ENCODE results near the gene VCAN. TPM values are rescaled to one million over a fixed set of nuclear protein-coding genes. Genes with fewer than 3 reads are reported as not detected.

Gene VCAN
- total and polyA plus RNA-seq, 2 of the 4 experiments (the other 2 are of a cell fraction), result 45.3 to 158 TPM

GRCh38 chr5:83595217-83595616 is 123.7 kb downstream of the VCAN start:
- no peak overlapping the region for H3K18ac ChIP-seq (ENCODE audit: low read depth, low read length)
- H3K9ac ChIP-seq (ENCODE audit: low read depth, low read length), result no peak overlapping the region
- 100% methylated on average over 1 of the region's 3 CpGs; no CpG with 5 or more reads in 1 of the 2 experiments for WGBS, 2 experiments (ENCODE audit: extremely low coverage in 2 of 2, insufficient read length in 1 of 2)
- BruUV-seq (replicated peaks), result no TSS peak
- no peak overlapping the region for H2BK120ac ChIP-seq (ENCODE audit: low read depth, low read length)
- dilution Hi-C loops (cut with HindIII; ENCODE audit: low sequenced_read_pairs, unreplicated experiment) (no loop called here), in situ Hi-C loops (cut with MboI; ENCODE audit: low sequenced_read_pairs) (no loop called here), intact Hi-C loops (cut with micrococcal nuclease) (no loop called here)
- no peak overlapping the region for H3K27ac ChIP-seq (ENCODE audit: insufficient read depth, low read length)
- no peaks in the 10 kb centered on the region for H3K9me1 ChIP-seq (ENCODE audit: insufficient read depth, low read length)
- no peak overlapping the region for H3K14ac ChIP-seq (replicated peaks; ENCODE audit: low read depth, low read length)
- H3K23ac ChIP-seq (ENCODE audit: low read depth, low read length), result no peak overlapping the region
- no peaks in the 10 kb centered on the region for H3K4me1 ChIP-seq (ENCODE audit: control insufficient read depth, insufficient read depth, low read length)
- H3K79me1 ChIP-seq (ENCODE audit: low read depth in 1 of 2, low read length in 2 of 2), result no peaks in the 10 kb centered on the region
- no peaks in the 10 kb centered on the region for H3K36me3 ChIP-seq (ENCODE audit: control insufficient read depth, insufficient read depth, low read length)
- no peak overlapping the region for H2BK5ac ChIP-seq (ENCODE audit: low read depth, low read length, poor library complexity, severe bottlenecking)
- H4K91ac ChIP-seq (ENCODE audit: insufficient read depth, low read depth, low read length), result no peak overlapping the region
- no peak for ATAC-seq (ENCODE audit: low read depth)
- TF ChIP-seq ELK1 (IDR thresholded peaks at IDR 0.05; ENCODE audit: borderline replicate concordance, low read depth, low read length), result no peak
- 0 out of 2 replicates have a peak, but pooled peaks have one; percentile 14 for TF ChIP-seq CTCF (conservative IDR thresholded peaks at IDR 0.05; ENCODE audit: low read depth, low read length)
- no peaks in the 10 kb centered on the region for H3K27me3 ChIP-seq (ENCODE audit: control insufficient read depth, insufficient read depth, low read length)
- no peak overlapping the region for H2AFZ ChIP-seq (replicated peaks; ENCODE audit: low read length, poor library complexity)
- H2BK20ac ChIP-seq (ENCODE audit: low read depth, low read length), result no peak overlapping the region
- H4K20me1 ChIP-seq (ENCODE audit: insufficient read depth, low read length), result no peaks in the 10 kb centered on the region
- no peak overlapping the region for H3K56ac ChIP-seq (ENCODE audit: extremely low read depth, insufficient read depth, low read length)
- H2AK5ac ChIP-seq (ENCODE audit: low read depth, low read length), result no peak overlapping the region
- no peak overlapping the region for H4K5ac ChIP-seq (ENCODE audit: low read depth, low read length)
- H3K4me3 ChIP-seq (ENCODE audit: insufficient read depth, low read depth, low read length), result no peak overlapping the region
- H3K4me2 ChIP-seq (ENCODE audit: low read depth, low read length), result no peak overlapping the region
- H2BK15ac ChIP-seq (ENCODE audit: low read depth, low read length), result no peak overlapping the region
- H4K8ac ChIP-seq (ENCODE audit: low read depth in 2 of 2, low read length in 2 of 2), result no peak overlapping the region
- POLR2A ChIA-PET (ENCODE audit: unreplicated experiment), result no interaction called here
- CTCF ChIA-PET, result interaction anchor here (1.0 to 1.1 kb wide), 2 partner anchors 14 to 73 kb away, joined by 3 read pairs; no protein-coding TSS in a partner anchor
- no peak overlapping the region for H2AK9ac ChIP-seq (replicated peaks; ENCODE audit: low read depth, low read length, poor library complexity)
- no peak overlapping the region for H3K4ac ChIP-seq (ENCODE audit: low read depth, low read length)
- no peak for DNase-seq
- H3K9me3 ChIP-seq (ENCODE audit: control insufficient read depth, insufficient read depth, low read length), result no peaks in the 10 kb centered on the region

Measured in IMR-90 (cell line).